GM23338 (cell line): ENCODE results near the gene ZEB1.

Source experiments
- CREB1 ChIP-seq: fragments of 250-450 bp; sonication (Bioruptor Pico); IDR thresholded peaks from 2 replicates; pipeline ENCODE4 v1.5.0; 2020; ENCODE audit warnings: low read depth, mild to moderate bottlenecking, moderate library complexity
- CTCF ChIP-seq, 2 experiments: fragments of 200-600 bp in 1 of 2; sonication (generic) in 1 of 2; conservative IDR thresholded peaks; 2 replicates each; pipeline versions ENCODE4 v1.5.1 to v1.6.1; 2016 to 2017; ENCODE audit warnings: antibody characterized with exemption in 2 of 2, low read depth in 2 of 2, mild to moderate bottlenecking in 2 of 2, moderate library complexity in 1 of 2
- EZH2 ChIP-seq: fragments of 200-600 bp; sonication (generic); IDR thresholded peaks from one replicate; pipeline ENCODE4 v1.8.0; 2017; ENCODE audit warnings: antibody characterized with exemption, mild to moderate bottlenecking, low read depth; ENCODE audit not compliant: unreplicated experiment
- EZH2phosphoT487 ChIP-seq: fragments of 200-600 bp; sonication (generic); IDR thresholded peaks from one replicate; pipeline ENCODE4 v1.8.1; 2018; ENCODE audit warnings: antibody characterized with exemption; ENCODE audit not compliant: unreplicated experiment
- POLR2AphosphoS5 ChIP-seq: IDR thresholded peaks from 2 replicates; pipeline ENCODE4 v1.6.1; 2016; ENCODE audit warnings: antibody characterized with exemption, low read depth

GRCh38 chr10:31520986-31521831, 202.2 kb downstream of the ZEB1 start:
- TF ChIP-seq CTCF (conservative IDR thresholded peaks at IDR 0.05; ENCODE audit: low read depth in 2 of 2) (no peak), CREB1 (no peak), EZH2 (no peak), EZH2phosphoT487 (no peak), POLR2AphosphoS5 (no peak)
